ENCODE measurements around the gene FAM177A1.
"Not testable (repeated sequence)": the region's sequence is repeated elsewhere in the genome, so short reads cannot be mapped to it uniquely, and the experiment has no call there.

FAM177A1 gene

GRCh38 chr14:35045798-35046047 lies 349 bp upstream of the FAM177A1 start:
- peak overlapping the region; percentile 74 for H3K4me3 ChIP-seq (ENCODE audit: low read length)
- no peak for DNase-seq (ENCODE audit: low read depth)
- TF ChIP-seq, protein P1, sequence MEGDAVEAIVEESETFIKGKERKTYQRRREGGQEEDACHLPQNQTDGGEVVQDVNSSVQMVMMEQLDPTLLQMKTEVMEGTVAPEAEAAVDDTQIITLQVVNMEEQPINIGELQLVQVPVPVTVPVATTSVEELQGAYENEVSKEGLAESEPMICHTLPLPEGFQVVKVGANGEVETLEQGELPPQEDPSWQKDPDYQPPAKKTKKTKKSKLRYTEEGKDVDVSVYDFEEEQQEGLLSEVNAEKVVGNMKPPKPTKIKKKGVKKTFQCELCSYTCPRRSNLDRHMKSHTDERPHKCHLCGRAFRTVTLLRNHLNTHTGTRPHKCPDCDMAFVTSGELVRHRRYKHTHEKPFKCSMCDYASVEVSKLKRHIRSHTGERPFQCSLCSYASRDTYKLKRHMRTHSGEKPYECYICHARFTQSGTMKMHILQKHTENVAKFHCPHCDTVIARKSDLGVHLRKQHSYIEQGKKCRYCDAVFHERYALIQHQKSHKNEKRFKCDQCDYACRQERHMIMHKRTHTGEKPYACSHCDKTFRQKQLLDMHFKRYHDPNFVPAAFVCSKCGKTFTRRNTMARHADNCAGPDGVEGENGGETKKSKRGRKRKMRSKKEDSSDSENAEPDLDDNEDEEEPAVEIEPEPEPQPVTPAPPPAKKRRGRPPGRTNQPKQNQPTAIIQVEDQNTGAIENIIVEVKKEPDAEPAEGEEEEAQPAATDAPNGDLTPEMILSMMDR (conservative IDR thresholded peaks at IDR 0.05; ENCODE audit: low read length), result no peak

DNA sequence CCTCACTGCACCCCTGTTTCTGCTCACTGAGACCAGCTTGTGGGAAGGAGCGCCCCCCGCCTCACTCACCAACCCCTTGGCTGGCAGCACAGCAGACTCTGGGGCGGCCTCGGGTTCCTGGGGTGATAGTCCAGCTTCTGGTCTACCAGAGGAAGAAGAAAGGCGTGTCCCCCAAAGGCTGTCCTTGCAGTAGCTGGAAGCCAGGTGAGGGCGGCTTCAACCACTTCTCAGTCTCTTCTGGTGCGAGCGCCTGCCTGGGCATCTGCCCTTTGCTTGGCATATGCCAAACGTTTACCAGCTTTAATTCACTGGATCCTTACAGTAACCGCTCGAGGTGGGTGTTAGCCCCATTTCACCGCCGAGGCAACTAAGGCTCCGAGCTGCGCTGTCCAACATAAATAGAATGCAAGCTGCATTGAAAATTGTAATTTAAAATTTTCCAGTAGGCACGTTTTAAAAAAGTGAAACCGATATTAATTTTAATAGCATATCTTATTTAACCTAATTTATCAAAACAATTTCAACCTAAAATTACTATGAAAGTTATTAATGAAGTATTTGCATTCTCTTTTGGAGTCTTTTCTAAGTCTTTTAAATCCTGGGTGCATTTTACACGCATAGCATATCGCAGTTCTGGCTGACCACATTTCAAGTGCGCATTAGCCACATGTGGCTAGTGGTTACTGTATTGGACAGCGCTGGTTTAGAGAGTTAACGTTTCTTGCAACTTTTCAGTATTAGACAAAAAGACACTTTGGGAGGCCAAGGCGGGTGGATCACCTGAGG lies 872 bp downstream of the FAM177A1 start:
- H3K4me3 ChIP-seq (ENCODE audit: low read length), result peak overlapping the region; percentile 88
- TF ChIP-seq, protein P1 (conservative IDR thresholded peaks at IDR 0.05; ENCODE audit: low read length), result no peak
- DNase-seq (ENCODE audit: low read depth), result no peak

DNA sequence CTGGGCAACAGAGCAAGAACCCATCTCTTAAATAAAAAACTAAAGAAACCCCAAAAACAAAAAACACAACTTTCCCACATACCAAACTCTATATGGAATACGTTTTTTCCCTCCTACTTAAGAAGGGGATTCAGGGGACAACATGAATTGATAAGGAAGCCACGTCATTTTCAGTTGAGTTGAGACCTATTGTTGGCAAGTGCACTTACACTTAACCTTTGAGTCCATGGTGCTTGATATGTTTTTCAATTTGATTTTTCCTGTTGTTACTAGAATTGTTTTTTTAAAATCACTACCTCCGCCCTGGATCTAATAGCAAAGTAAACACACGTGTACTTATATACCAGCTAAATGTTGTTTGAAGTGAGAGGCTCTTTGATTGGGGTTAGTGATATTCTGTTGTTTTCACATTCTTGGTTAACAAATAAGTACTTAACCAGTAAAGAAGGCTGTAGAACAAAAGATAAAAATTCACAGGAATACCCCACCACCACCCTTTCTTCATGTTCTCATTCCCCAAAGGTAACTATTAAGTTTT lies 2.0 kb downstream of the FAM177A1 start:
- no peak overlapping the region for H3K4me3 ChIP-seq (ENCODE audit: low read length)
- TF ChIP-seq, protein P1 (conservative IDR thresholded peaks at IDR 0.05; ENCODE audit: low read length), result no peak
- no peak for DNase-seq (ENCODE audit: low read depth)

- H3K4me3 ChIP-seq (ENCODE audit: low read length), result no peak overlapping the region
- TF ChIP-seq, protein P1 (conservative IDR thresholded peaks at IDR 0.05; ENCODE audit: low read length), result no peak
- DNase-seq (ENCODE audit: low read depth), result peak; percentile 54
Measured at GRCh38 chr14:35050652-35051051, 4.6 kb downstream of the FAM177A1 start.

DNA sequence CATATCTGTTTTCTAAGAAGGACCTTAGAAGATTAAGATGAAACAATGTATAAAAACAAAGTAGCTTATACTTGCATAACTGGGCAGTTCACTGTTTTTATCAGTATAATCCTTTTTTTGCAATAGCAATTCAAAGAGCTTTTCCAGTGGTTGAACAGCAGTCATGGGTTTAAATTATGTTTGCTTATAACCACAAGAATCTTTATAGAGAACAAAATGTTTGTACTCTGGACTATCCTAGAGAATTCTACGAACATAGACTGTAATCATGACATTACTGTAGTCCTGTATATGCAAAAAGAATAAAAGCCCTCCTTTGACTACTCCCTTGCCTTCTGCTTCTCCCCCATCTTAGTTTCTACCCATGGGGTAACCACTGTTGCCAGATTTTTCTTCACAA lies 5.7 kb downstream of the FAM177A1 start:
- H3K4me3 ChIP-seq (ENCODE audit: low read length), result no peak overlapping the region
- TF ChIP-seq, protein P1 (conservative IDR thresholded peaks at IDR 0.05; ENCODE audit: low read length), result no peak
- DNase-seq (ENCODE audit: low read depth), result no peak

GRCh38 chr14:35052637-35053036 lies 6.6 kb downstream of the FAM177A1 start:
- H3K4me3 ChIP-seq (ENCODE audit: low read length), result no peak overlapping the region
- TF ChIP-seq, protein P1 (conservative IDR thresholded peaks at IDR 0.05; ENCODE audit: low read length), result no peak
- DNase-seq (ENCODE audit: low read depth), result no peak

- not testable (repeated sequence) for H3K4me3 ChIP-seq (ENCODE audit: low read length); DNase-seq (ENCODE audit: low read depth)
Measured at GRCh38 chr14:35061113-35061791, 15.2 kb downstream of the FAM177A1 start.

GRCh38 chr14:35065731-35066130 lies 19.7 kb downstream of the FAM177A1 start:
- DNase-seq (ENCODE audit: low read depth), result not testable (repeated sequence)

More at GRCh38 chr14:35065731-35066130, 19.7 kb downstream of the FAM177A1 start:
- H3K4me3 ChIP-seq (ENCODE audit: low read length), result not testable (repeated sequence)
